Keratinocyte (primary cell): ENCODE results near the gene USH2A.

Experiments
- EZH2 ChIP-seq: IDR thresholded peaks from one replicate; pipeline ENCODE4 v1.6.1; 2012; ENCODE audit warnings: inconsistent platforms, mild to moderate bottlenecking, low read length, moderate library complexity
- TF ChIP-seq, protein P1 (sequence below), 3 experiments: IDR thresholded peaks in 1 of 3; conservative IDR thresholded peaks in 1 of 3; optimal IDR thresholded peaks in 1 of 3; 2 replicates in 2 of 3; 3 replicates in 1 of 3; pipeline versions ENCODE3 to v1.5.1; 2011; ENCODE audit warnings: low read length in 3 of 3, mild to moderate bottlenecking in 3 of 3, moderate library complexity in 2 of 3, control low read depth in 1 of 3, inconsistent platforms in 1 of 3; ENCODE audit not compliant: insufficient read depth in 2 of 3; ENCODE audit errors: extremely low read depth in 1 of 3

DNA sequence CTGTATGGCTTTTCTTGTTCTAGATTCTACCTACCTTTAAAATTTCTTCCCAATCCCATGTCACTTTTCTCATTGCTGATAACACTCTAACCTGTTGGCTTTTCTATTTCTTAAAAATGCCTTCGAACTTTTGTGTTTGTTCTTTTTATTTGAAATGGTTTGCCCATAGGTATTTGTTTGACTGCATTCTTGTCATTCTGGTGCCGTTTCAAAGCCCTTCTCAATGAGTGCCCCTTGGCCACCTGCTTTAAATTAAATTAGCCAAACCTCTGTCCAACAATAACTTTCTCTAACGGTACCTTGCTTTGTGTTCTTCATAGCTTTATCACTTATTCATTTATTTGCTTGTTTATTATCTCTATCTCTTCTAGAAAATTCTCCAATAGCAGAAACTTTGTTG, 817.2 kb downstream of the USH2A start:
- TF ChIP-seq, protein P1, sequence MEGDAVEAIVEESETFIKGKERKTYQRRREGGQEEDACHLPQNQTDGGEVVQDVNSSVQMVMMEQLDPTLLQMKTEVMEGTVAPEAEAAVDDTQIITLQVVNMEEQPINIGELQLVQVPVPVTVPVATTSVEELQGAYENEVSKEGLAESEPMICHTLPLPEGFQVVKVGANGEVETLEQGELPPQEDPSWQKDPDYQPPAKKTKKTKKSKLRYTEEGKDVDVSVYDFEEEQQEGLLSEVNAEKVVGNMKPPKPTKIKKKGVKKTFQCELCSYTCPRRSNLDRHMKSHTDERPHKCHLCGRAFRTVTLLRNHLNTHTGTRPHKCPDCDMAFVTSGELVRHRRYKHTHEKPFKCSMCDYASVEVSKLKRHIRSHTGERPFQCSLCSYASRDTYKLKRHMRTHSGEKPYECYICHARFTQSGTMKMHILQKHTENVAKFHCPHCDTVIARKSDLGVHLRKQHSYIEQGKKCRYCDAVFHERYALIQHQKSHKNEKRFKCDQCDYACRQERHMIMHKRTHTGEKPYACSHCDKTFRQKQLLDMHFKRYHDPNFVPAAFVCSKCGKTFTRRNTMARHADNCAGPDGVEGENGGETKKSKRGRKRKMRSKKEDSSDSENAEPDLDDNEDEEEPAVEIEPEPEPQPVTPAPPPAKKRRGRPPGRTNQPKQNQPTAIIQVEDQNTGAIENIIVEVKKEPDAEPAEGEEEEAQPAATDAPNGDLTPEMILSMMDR (optimal IDR thresholded peaks at IDR 0.05 in 1 of 3, IDR thresholded peaks at IDR 0.05 in 1 of 3, conservative IDR thresholded peaks at IDR 0.05 in 1 of 3; ENCODE audit: extremely low read depth in 1 of 3, insufficient read depth in 2 of 3, low read length in 3 of 3): no peak
- no peak for TF ChIP-seq EZH2
